A549 (cell line): ENCODE data around the gene ANGPTL5.

Experiments used
- CTCF ChIP-seq: fragments of >200 bp; sonication (Bioruptor Twin); formaldehyde crosslinking; IDR thresholded peaks from 3 replicates; pipeline ENCODE4 v1.5.1; 2016
- FOSB ChIP-seq: fragments of 250-450 bp; sonication (Bioruptor Pico); IDR thresholded peaks from 2 replicates; pipeline ENCODE4 v1.5.0; 2020; ENCODE audit warnings: mild to moderate bottlenecking, moderate library complexity
- POLR2A ChIP-seq: IDR thresholded peaks from 2 replicates; pipeline ENCODE4 v1.6.1; 2012; ENCODE audit warnings: mild to moderate bottlenecking, low read length
- POLR2AphosphoS2 ChIP-seq: conservative IDR thresholded peaks from 2 replicates; pipeline ENCODE4 v1.6.1; 2012; ENCODE audit warnings: low read length, improper control_type of control experiment, inconsistent platforms
- RAD21 ChIP-seq, 2 experiments: fragments of >200 bp in 1 of 2; sonication (Bioruptor Twin) in 1 of 2; formaldehyde crosslinking in 1 of 2; IDR thresholded peaks in 1 of 2; conservative IDR thresholded peaks in 1 of 2; 2 replicates in 1 of 2; 3 replicates in 1 of 2; pipeline ENCODE4 v1.6.1; 2012 to 2018; ENCODE audit warnings: inconsistent platforms in 1 of 2
- SREBF2 ChIP-seq: fragments of 450-650 bp; IDR thresholded peaks from 2 replicates; pipeline ENCODE4 v1.6.1; 2014; ENCODE audit warnings: mild to moderate bottlenecking, moderate library complexity

- TF ChIP-seq RAD21 (conservative IDR thresholded peaks at IDR 0.05 in 1 of 2, IDR thresholded peaks at IDR 0.05 in 1 of 2) (no peak), POLR2AphosphoS2 (no peak), POLR2A (no peak), SREBF2 (no peak), CTCF (no peak), FOSB (CRISPR knock-in tag) (no peak)
Measured at GRCh38 chr11:101955278-101955677, 39.0 kb upstream of the ANGPTL5 start.
